ENCODE results near the gene OR1J2.

Gene OR1J2

GRCh38 chr9:122552812-122553211 lies 42.2 kb downstream of the OR1J2 start, which contains the start of gene OR1N2:
TSS of gene OR1N2 (plus strand) at chr9:122553112. CDS start at chr9:122553212, 100 bp downstream.
- no peak for DNase-seq (ENCODE audit: low spot score)

Data from hepatic stellate cell (primary cell).